ENCODE measurements around the gene CCL7. TPM values are rescaled to one million over a fixed set of nuclear protein-coding genes. Genes with fewer than 3 reads are reported as not detected.

The CCL7 gene
- total RNA-seq, 2 experiments from 2014 or later, result not detected

GRCh38 chr17:34299956-34300577 is 30.0 kb downstream of the CCL7 start:
- CTCF ChIA-PET, result no interaction called here
- Histone ChIP-seq H3K4me3 (ENCODE audit: low read length) (no peak overlapping the region), H3K4me1 (ENCODE audit: insufficient read depth, low read length) (no peaks in the 10 kb centered on the region), H3K27me3 (ENCODE audit: control insufficient read depth in 1 of 2, insufficient read depth in 2 of 2, low read length in 2 of 2) (peaks cover 7 to 8% of the 10 kb centered on the region in 2 experiments), H3K27ac (ENCODE audit: low read depth in 1 of 2, low read length in 2 of 2) (no peak overlapping the region), H3K9me3 (ENCODE audit: control insufficient read depth in 1 of 2, insufficient read depth in 1 of 2, low read length in 2 of 2) (no peaks in the 10 kb centered on the region), H3K36me3 (ENCODE audit: insufficient read depth, low read length) (no peaks in the 10 kb centered on the region)
- Mint-ChIP-seq H3K4me1 (ENCODE audit: low read depth) (no peaks in the 10 kb centered on the region), H3K4me3 (no peak overlapping the region), H3K27ac (no peak overlapping the region), H3K36me3 (ENCODE audit: low read depth) (no peaks in the 10 kb centered on the region), H3K27me3 (peaks cover 42% of the 10 kb centered on the region), H3K9me3 (no peaks in the 10 kb centered on the region)
- no peak for TF ChIP-seq CTCF (IDR thresholded peaks at IDR 0.05)
- POLR2A ChIA-PET, result no interaction called here
- intact Hi-C loops (cut with DNase I, micrococcal nuclease), result no loop called here
- ATAC-seq (ENCODE audit: poor library complexity) (no peak), DNase-seq (no peak)

DNA sequence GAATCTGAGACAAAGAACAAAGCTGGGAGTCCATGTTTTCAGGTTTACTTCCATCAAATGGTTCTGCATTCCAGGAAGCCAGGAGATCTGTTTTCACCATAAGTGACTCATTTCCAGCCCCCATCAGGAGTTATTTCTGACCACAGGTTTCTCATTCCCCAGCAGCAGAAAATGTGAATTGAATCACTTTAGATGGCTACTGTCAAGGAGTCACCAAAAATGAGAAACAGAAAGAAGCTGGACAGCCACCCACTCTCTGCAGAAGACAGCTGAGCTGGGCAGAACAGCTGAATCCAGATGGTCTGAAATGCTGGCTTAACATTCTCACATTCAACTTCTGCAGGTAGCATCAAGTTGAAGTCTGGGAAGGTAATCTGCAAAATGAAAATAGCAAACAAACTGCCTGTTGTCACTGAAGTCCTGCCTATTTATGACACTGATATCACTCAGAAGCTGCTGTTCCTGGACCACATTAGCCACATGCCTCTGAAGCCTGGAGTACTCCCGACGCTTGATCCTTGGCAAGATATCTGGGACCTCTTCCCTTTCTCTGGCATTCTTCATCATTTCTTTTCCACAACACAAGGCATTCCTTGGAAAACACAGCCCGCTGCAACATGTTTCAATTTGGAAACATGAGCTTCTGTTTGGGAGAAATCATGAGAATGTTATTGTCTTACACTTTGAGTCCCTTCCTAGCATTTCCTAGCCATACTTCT is 30.8 kb downstream of the CCL7 start:
- Mint-ChIP-seq H3K27ac (no peak overlapping the region), H3K27me3 (peaks cover 42% of the 10 kb centered on the region), H3K4me1 (ENCODE audit: low read depth) (no peaks in the 10 kb centered on the region), H3K9me3 (no peaks in the 10 kb centered on the region), H3K36me3 (ENCODE audit: low read depth) (no peaks in the 10 kb centered on the region), H3K4me3 (no peak overlapping the region)
- intact Hi-C loops (cut with DNase I, micrococcal nuclease), result no loop called here
- DNase-seq, result no peak
- Histone ChIP-seq H3K4me3 (ENCODE audit: low read length) (no peak overlapping the region), H3K9me3 (ENCODE audit: control insufficient read depth in 1 of 2, insufficient read depth in 1 of 2, low read length in 2 of 2) (no peaks in the 10 kb centered on the region), H3K4me1 (ENCODE audit: insufficient read depth, low read length) (no peaks in the 10 kb centered on the region), H3K27ac (ENCODE audit: low read depth in 1 of 2, low read length in 2 of 2) (no peak overlapping the region), H3K27me3 (ENCODE audit: control insufficient read depth in 1 of 2, insufficient read depth in 2 of 2, low read length in 2 of 2) (peaks cover 7 to 8% of the 10 kb centered on the region in 2 experiments), H3K36me3 (ENCODE audit: insufficient read depth, low read length) (no peaks in the 10 kb centered on the region)
- CTCF ChIA-PET, result no interaction called here
- POLR2A ChIA-PET, result no interaction called here
- TF ChIP-seq CTCF (IDR thresholded peaks at IDR 0.05), result no peak
- ATAC-seq (ENCODE audit: poor library complexity), result no peak

DNA sequence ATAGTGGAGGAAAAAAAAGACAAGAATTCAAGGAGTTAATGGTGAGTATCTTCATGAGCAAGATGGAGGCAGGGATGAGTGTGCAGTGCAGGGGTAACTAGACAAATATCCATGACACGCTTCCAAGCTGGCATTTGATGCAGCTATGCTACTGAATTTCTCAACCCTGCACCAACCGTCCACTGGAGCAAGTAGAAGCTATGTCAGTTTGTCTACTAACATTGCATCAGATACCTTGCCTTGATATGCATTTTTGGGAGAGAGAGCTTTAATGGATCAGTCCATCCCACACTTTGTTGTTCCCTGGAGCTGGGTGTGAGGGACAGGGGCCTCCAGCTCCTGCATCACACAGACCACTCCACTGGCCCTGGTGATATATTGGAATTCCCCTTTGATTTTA is 32.0 kb downstream of the CCL7 start:
- Histone ChIP-seq H3K36me3 (ENCODE audit: insufficient read depth, low read length) (no peaks in the 10 kb centered on the region), H3K4me1 (ENCODE audit: insufficient read depth, low read length) (no peaks in the 10 kb centered on the region), H3K27ac (ENCODE audit: low read depth in 1 of 2, low read length in 2 of 2) (no peak overlapping the region), H3K9me3 (ENCODE audit: control insufficient read depth in 1 of 2, insufficient read depth in 1 of 2, low read length in 2 of 2) (no peaks in the 10 kb centered on the region), H3K27me3 (ENCODE audit: control insufficient read depth in 1 of 2, insufficient read depth in 2 of 2, low read length in 2 of 2) (peaks cover 7 to 8% of the 10 kb centered on the region in 2 experiments), H3K4me3 (ENCODE audit: low read length) (no peak overlapping the region)
- Mint-ChIP-seq H3K4me1 (ENCODE audit: low read depth) (no peaks in the 10 kb centered on the region), H3K4me3 (no peak overlapping the region), H3K27ac (no peak overlapping the region), H3K36me3 (ENCODE audit: low read depth) (no peaks in the 10 kb centered on the region), H3K27me3 (peaks cover 42% of the 10 kb centered on the region), H3K9me3 (no peaks in the 10 kb centered on the region)
- DNase-seq, result no peak
- intact Hi-C loops (cut with DNase I, micrococcal nuclease), result no loop called here
- CTCF ChIA-PET, result no interaction called here
- no peak for TF ChIP-seq CTCF (IDR thresholded peaks at IDR 0.05)
- no peak for ATAC-seq (ENCODE audit: poor library complexity)
- POLR2A ChIA-PET, result no interaction called here

Data from CD4-positive, alpha-beta T cell (primary cell).